COR-L47 (cell line): ENCODE data around the gene NR2F6.
"Not testable (repeated sequence)": the region's sequence is repeated elsewhere in the genome, so short reads cannot be mapped to it uniquely, and the experiment has no call there.

Experiments used
- DNase-seq: peaks from one replicate; lab custom pipeline; 2025; lab: John Stamatoyannopoulos, UW

The NR2F6 gene

GRCh38 chr19:17210296-17210695, 35.4 kb downstream of the NR2F6 start:
- DNase-seq: no peak

GRCh38 chr19:17209126-17210036, 36.3 kb downstream of the NR2F6 start:
- DNase-seq: no peak

GRCh38 chr19:17206736-17207581, 38.8 kb downstream of the NR2F6 start:
- DNase-seq: no peak

- DNase-seq: peak; percentile 25
These were observed 40.2 kb downstream of the NR2F6 start for GRCh38 chr19:17205237-17206140.

GRCh38 chr19:17202713-17203112, 43.0 kb downstream of the NR2F6 start:
- no peak for DNase-seq

- no peak for DNase-seq
These were observed 43.5 kb downstream of the NR2F6 start for GRCh38 chr19:17202249-17202648.

GRCh38 chr19:17200408-17201079, 45.2 kb downstream of the NR2F6 start:
- no peak for DNase-seq

- no peak for DNase-seq
These were observed 48.1 kb downstream of the NR2F6 start for GRCh38 chr19:17197666-17198065.

- no peak for DNase-seq
These were observed 49.1 kb downstream of the NR2F6 start for GRCh38 chr19:17196610-17197009.

GRCh38 chr19:17195106-17195505, 50.6 kb downstream of the NR2F6 start:
- DNase-seq: no peak

- no peak for DNase-seq
These were observed 51.1 kb downstream of the NR2F6 start for GRCh38 chr19:17194608-17195007.

GRCh38 chr19:17192751-17193150, 53.0 kb downstream of the NR2F6 start:
- no peak for DNase-seq

- DNase-seq: not testable (repeated sequence)
These were observed 54.0 kb downstream of the NR2F6 start for GRCh38 chr19:17191736-17192135.

GRCh38 chr19:17185590-17185989, 60.1 kb downstream of the NR2F6 start:
- DNase-seq: no peak

GRCh38 chr19:17184371-17184841, 61.3 kb downstream of the NR2F6 start:
- DNase-seq: no peak

- no peak for DNase-seq
These were observed 61.8 kb downstream of the NR2F6 start for GRCh38 chr19:17183858-17184321.

GRCh38 chr19:17183271-17183761, 62.4 kb downstream of the NR2F6 start:
- DNase-seq: no peak
